Measurements from ENCODE around the gene TMEFF2. TPM values are rescaled to one million over a fixed set of nuclear protein-coding genes. Genes with fewer than 3 reads are reported as not detected.

Gene TMEFF2
- total and polyA plus RNA-seq, 2 of the 8 experiments (the other 6 are each of a cell fraction or from before 2014, with no cell fraction given): 0.91 to 3.7 TPM

DNA sequence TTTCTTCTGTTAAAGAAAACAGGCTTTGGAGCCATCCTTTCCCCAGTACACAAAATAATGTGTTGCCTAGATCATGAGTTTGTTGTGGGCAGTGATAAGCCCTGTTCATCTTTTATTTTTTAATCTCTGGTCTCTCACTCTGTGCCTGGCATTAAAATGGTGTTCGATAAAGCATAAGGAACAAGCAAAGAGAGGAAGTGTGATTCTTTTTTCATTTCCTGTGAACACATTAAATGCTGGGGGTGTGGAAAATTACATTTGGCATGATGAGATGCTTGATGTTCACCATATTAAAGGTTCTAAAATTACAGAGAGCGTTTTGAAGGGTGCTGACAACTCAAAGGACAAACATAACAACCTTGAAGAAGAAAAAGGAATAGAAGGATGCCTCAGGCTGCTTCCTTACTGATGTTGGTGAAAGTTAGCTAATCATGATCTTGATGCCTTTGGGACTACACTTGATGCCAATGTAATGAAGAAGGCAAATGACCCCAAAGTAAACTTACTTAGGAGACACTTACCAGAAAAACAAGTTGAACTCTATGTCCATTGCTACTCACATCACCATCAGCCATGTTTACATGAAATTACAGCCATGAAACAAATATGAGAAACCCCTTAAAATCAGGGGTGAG is 33.0 kb downstream of the TMEFF2 start (continued):
- TF ChIP-seq EGR1 (IDR thresholded peaks at IDR 0.05; ENCODE audit: borderline replicate concordance, low read depth, low read length) (no peak), KDM4A (IDR thresholded peaks at IDR 0.05; ENCODE audit: low read depth, low read length, severe bottlenecking) (no peak), CBX8 (IDR thresholded peaks at IDR 0.05; ENCODE audit: borderline replicate concordance, low read depth, low read length) (no peak), EP300 (IDR thresholded peaks at IDR 0.05; ENCODE audit: borderline replicate concordance in 1 of 2, low read depth in 2 of 2, low read length in 2 of 2) (no peak), RNF2 (IDR thresholded peaks at IDR 0.05; ENCODE audit: borderline replicate concordance, low read depth, low read length, missing control alignments, poor library complexity, severe bottlenecking) (no peak), CTBP2 (IDR thresholded peaks at IDR 0.05; ENCODE audit: borderline replicate concordance, insufficient read depth, insufficient read length, low read length) (no peak), NANOG (IDR thresholded peaks at IDR 0.05; ENCODE audit: insufficient read depth, low read depth, low read length, poor library complexity, severe bottlenecking) (no peak)

All from H1 (cell line).